Measurements from ENCODE around the gene GRK5.

Gene GRK5

DNA sequence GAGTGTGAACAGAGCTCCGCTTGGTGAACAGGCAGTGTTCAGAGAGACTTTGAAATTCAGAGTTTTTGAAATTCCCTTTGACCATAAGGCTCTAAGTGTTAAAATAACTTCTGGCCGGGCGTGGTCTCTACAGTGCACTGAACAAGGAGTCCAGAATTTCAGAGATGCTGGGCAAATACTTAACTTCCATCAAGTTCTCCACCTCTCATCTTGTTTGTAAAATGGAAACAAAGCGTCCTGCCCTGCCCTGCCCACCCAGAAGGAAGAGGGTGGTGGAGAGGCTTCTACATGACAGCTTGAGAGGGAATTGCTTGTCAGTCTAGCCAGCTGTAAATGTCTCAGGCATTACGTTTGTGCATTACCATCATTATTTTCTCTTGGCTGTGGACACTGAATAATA lies 232.6 kb downstream of the GRK5 start:
- H3K27ac ChIP-seq: no peak overlapping the region
- no peak for TF ChIP-seq ZFX (IDR thresholded peaks at IDR 0.05; ENCODE audit: borderline replicate concordance)
- TF ChIP-seq, protein P1, sequence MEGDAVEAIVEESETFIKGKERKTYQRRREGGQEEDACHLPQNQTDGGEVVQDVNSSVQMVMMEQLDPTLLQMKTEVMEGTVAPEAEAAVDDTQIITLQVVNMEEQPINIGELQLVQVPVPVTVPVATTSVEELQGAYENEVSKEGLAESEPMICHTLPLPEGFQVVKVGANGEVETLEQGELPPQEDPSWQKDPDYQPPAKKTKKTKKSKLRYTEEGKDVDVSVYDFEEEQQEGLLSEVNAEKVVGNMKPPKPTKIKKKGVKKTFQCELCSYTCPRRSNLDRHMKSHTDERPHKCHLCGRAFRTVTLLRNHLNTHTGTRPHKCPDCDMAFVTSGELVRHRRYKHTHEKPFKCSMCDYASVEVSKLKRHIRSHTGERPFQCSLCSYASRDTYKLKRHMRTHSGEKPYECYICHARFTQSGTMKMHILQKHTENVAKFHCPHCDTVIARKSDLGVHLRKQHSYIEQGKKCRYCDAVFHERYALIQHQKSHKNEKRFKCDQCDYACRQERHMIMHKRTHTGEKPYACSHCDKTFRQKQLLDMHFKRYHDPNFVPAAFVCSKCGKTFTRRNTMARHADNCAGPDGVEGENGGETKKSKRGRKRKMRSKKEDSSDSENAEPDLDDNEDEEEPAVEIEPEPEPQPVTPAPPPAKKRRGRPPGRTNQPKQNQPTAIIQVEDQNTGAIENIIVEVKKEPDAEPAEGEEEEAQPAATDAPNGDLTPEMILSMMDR (IDR thresholded peaks at IDR 0.05): no peak

DNA sequence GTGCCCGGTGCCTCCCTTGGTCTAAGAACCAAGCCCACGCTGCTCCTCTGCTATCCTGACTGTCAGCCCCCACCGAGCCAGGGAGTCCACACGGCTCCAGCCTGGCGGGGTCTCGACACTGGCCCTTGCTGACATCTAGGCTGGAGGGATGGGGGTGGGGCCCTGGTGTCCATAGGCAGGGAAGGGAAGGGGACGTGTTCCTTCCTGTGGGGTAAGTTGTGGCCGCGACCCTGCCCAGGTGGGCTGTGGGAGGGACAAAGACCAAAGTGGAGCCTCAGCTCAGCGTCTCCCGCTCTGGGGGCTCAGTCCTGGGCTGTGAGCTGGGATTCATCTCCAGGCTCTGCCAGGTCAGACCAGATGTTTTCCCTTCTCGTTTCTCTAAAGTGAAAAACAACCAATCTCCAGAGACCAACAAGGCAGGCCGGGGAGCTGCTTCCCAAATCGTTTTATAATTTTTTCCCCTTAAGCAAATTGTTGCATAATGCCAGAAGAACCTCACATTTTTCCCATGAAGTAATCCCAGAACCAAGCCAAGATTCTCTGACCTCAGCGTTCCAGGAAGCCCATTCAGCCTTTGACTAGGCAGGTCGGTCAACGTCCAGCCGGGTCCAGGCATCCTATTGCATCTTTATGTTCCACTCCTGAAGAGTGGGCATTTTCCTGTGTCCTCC lies 233.9 kb downstream of the GRK5 start:
- TF ChIP-seq, protein P1 (IDR thresholded peaks at IDR 0.05): no peak
- TF ChIP-seq ZFX (IDR thresholded peaks at IDR 0.05; ENCODE audit: borderline replicate concordance): no peak
- no peak overlapping the region for H3K27ac ChIP-seq

DNA sequence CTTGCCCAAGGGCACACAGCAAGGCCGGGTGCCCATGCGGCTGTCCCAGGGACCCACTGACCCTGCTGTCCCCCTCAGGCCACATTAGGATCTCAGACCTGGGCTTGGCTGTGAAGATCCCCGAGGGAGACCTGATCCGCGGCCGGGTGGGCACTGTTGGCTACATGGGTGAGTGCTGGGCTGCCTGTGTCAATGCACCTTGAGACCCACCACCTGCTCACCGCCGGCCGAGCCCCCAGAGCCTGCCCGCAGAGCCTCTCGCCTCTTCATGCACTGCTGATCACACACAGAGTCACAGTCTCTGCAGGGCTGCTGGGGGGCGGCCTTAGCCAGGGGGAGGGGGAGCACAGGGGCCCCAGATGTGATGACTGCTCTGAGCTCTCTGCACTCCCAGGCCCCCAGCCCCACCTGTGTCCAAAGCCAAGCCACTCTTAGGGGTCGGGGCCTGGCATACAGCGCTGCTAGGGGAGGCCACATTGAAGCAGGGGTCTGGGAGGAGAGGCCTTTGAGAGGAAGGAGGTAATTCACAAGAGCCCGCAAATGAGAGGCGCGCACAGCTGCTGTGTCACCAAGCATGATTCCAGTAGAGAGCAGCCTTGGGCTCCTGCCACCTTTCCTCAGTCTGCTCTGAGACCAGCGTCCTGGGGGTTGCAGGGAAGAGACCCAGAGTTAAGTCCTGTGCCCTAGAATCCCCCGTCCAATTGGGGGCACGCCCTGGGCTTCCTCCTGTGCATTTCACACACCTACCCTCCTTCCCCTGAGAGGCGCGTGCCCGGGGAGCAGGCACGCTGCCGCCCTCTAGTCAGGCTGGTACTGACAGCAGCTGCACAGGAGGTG lies 234.8 kb downstream of the GRK5 start:
- no peak overlapping the region for H3K27ac ChIP-seq
- TF ChIP-seq ZFX (IDR thresholded peaks at IDR 0.05; ENCODE audit: borderline replicate concordance): no peak
- TF ChIP-seq, protein P1 (IDR thresholded peaks at IDR 0.05): 0 out of 2 replicates have a peak, but pooled peaks have one; percentile 8

DNA sequence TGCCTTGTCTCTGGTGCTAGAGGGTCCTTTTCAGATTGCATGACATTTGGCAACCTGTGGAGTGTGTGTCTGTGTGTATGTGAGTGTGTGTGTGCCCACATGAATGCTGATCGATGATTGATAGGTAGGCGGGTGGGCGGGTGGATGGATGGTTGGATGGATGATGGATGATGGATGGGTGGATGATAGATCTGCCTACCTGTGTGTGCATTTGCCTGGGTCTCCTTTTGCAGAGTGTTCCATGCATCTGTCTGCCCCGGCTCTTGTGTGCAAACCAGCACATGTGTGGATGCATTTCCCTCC lies 235.3 kb downstream of the GRK5 start:
- no peak for TF ChIP-seq ZFX (IDR thresholded peaks at IDR 0.05; ENCODE audit: borderline replicate concordance)
- TF ChIP-seq, protein P1 (IDR thresholded peaks at IDR 0.05): no peak
- no peak overlapping the region for H3K27ac ChIP-seq

DNA sequence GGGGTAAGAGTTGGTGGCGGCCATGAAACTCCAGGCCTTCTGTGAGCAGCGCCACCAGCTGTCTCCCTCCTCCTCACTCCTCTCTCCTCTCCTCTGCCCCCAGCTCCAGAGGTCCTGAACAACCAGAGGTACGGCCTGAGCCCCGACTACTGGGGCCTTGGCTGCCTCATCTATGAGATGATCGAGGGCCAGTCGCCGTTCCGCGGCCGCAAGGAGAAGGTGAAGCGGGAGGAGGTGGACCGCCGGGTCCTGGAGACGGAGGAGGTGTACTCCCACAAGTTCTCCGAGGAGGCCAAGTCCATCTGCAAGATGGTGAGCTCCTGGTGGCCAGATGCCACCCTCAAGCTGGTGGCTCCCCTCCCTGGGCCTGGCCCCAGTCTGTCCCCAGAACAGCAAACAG lies 236.1 kb downstream of the GRK5 start:
- no peak overlapping the region for H3K27ac ChIP-seq
- TF ChIP-seq, protein P1 (IDR thresholded peaks at IDR 0.05): no peak
- no peak for TF ChIP-seq ZFX (IDR thresholded peaks at IDR 0.05; ENCODE audit: borderline replicate concordance)

DNA sequence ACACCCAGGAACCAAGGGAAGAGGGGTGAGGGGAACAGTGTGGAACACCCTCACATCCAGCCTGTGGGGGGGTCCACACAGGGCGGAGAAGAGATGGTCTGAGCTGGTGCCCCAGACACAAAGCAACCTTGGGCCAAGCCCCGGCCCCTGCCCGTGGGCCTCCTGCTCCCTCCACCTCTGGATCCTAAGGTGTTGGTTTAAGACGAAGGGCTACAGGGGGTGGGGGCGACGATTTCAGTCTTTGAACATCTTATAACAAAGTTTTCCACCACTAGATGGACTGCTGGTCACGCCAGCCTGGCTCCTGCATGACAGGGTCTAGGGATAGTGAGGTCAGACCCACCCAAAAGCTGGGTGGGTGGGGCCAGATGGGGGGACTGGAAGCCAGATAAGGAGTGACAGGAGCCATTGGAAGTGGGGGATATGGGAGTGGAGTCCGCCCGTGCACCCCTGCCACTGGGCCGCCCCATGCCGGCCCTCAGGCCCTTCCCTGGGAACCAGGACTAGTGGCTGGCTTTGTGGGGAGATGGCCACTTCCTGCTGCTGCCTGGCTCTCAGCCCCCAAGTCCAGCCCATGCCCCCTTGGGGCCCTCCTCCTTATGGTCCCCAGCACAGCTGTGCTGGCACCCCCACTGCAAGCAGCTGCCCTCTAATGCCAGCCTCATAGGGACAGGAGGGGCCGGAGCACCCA lies 236.7 kb downstream of the GRK5 start:
- no peak overlapping the region for H3K27ac ChIP-seq
- TF ChIP-seq, protein P1 (IDR thresholded peaks at IDR 0.05): no peak
- TF ChIP-seq ZFX (IDR thresholded peaks at IDR 0.05; ENCODE audit: borderline replicate concordance): no peak
